Measurements from ENCODE around the gene PDCD2L. TPM values are rescaled to one million over a fixed set of nuclear protein-coding genes. Genes with fewer than 3 reads are reported as not detected.

Gene PDCD2L
- total and polyA plus RNA-seq, 7 donors = 12.3 to 30.2 (median 20.0) TPM

DNA sequence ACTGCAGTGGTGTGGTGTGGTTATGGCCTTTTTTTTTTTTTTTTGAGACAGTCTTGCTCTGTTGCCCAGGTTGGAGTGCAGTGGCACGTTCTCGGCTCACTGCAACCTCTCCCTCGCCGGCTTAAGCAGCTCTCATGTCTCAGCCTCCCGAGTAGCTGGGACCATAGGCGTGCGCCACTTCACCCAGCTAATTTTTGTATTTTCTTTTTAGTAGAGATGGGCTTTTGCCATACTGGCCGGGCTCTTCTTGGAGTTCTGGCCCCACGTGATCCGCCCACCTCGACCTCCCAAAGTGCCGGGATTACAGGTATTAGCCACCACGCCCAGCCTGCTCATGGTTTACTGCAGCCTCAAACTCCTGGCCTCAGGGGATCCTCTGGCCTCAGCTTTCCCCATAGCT, 7.0 kb downstream of the PDCD2L start:
- H3K4me1 ChIP-seq = no peaks in the 10 kb centered on the region
- no peak for ATAC-seq
- H3K27me3 ChIP-seq (ENCODE audit: insufficient read depth in 3 of 3, low read length in 2 of 3) = no peaks in the 10 kb centered on the region
- TF ChIP-seq, protein P1, sequence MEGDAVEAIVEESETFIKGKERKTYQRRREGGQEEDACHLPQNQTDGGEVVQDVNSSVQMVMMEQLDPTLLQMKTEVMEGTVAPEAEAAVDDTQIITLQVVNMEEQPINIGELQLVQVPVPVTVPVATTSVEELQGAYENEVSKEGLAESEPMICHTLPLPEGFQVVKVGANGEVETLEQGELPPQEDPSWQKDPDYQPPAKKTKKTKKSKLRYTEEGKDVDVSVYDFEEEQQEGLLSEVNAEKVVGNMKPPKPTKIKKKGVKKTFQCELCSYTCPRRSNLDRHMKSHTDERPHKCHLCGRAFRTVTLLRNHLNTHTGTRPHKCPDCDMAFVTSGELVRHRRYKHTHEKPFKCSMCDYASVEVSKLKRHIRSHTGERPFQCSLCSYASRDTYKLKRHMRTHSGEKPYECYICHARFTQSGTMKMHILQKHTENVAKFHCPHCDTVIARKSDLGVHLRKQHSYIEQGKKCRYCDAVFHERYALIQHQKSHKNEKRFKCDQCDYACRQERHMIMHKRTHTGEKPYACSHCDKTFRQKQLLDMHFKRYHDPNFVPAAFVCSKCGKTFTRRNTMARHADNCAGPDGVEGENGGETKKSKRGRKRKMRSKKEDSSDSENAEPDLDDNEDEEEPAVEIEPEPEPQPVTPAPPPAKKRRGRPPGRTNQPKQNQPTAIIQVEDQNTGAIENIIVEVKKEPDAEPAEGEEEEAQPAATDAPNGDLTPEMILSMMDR (IDR thresholded peaks at IDR 0.05) = no peak
- 97 to 99% (median 98%) methylated on average over 13 of the region's 13 CpGs for WGBS, 3 donors
- DNase-seq = no peak
- no peak overlapping the region for H3K27ac ChIP-seq
- peaks cover 0 to 78% of the 10 kb centered on the region in 2 donors for H3K36me3 ChIP-seq (ENCODE audit: insufficient read depth in 1 of 2, low read depth in 1 of 2)
- intact Hi-C loops (cut with DNase I) = no loop called here
- no peak overlapping the region for H3K4me3 ChIP-seq
- H3K9me3 ChIP-seq = no peaks in the 10 kb centered on the region

DNA sequence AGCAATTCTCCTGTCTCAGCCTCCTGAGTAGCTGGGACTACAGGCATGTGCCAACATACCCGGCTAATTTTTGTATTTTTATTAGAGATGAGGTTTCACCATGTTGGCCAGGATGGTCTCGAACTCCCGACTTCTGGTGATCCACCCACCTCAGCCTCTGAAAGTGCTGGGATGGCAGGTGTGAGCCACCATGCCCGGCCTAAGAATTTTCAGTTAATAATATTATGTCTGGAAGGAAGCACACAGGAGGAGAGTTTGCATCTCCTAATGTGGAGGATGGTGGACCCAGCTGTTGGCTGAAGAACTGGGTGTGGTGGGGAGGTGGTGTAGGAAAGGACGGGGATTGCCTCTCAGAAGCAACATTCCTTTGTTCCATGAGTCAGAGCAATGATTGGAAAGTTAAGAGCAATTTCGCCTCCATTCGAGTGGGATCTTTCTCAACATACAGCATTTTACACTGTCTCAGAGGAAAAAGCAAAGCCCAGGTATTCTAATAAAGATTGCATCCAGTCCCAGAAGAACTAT, 11.9 kb downstream of the PDCD2L start:
- Histone ChIP-seq H3K4me3 (no peak overlapping the region), H3K36me3 (ENCODE audit: insufficient read depth in 1 of 2, low read depth in 1 of 2) (peaks cover 0 to 71% of the 10 kb centered on the region in 2 donors), H3K9me3 (no peaks in the 10 kb centered on the region), H3K4me1 (no peaks in the 10 kb centered on the region), H3K27me3 (ENCODE audit: insufficient read depth in 3 of 3, low read length in 2 of 3) (no peaks in the 10 kb centered on the region), H3K27ac (no peak overlapping the region)
- WGBS, 3 donors = 95 to 97% (median 96%) methylated on average over 7 of the region's 7 CpGs
- TF ChIP-seq, protein P1 (IDR thresholded peaks at IDR 0.05) = no peak
- intact Hi-C loops (cut with DNase I) = no loop called here
- DNase-seq (no peak), ATAC-seq (no peak)

DNA sequence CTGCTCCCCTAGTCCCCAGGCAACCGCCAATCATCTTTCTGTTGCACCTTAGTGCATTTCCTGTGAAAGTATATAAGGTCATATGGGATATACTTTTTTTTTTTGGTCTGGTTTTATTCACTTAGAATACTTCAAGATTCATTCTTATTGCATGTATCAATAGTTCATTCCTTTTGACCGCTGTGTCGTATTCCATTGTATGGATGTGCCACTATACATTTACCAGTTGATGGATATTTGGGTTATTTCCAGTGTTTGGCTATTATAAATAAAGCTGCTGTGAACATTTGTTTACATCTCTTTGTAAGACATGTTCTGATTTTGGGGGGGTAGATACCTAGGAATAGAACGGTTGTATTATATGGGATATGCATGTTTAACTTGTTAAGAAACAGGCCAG, 14.1 kb downstream of the PDCD2L start:
- Histone ChIP-seq H3K4me1 (no peaks in the 10 kb centered on the region), H3K27ac (no peak overlapping the region), H3K36me3 (ENCODE audit: insufficient read depth in 1 of 2, low read depth in 1 of 2) (peaks cover 0 to 75% of the 10 kb centered on the region in 2 donors), H3K27me3 (ENCODE audit: insufficient read depth in 3 of 3, low read length in 2 of 3) (no peaks in the 10 kb centered on the region), H3K4me3 (no peak overlapping the region), H3K9me3 (no peaks in the 10 kb centered on the region)
- ATAC-seq = no peak
- no peak for DNase-seq
- intact Hi-C loops (cut with DNase I) = no loop called here
- 95 to 97% (median 95%) methylated on average over 4 of the region's 4 CpGs for WGBS, 3 donors
- TF ChIP-seq, protein P1 (IDR thresholded peaks at IDR 0.05) = no peak

GRCh38 chr19:34426096-34426661, 22.0 kb downstream of the PDCD2L start:
- 87 to 89% (median 88%) methylated on average over 8 of the region's 8 CpGs for WGBS, 3 donors
- intact Hi-C loops (cut with DNase I) = loop anchor here in 1 of 2 donors (5.0 kb wide), 1 partner anchor 59 kb away; the partner anchor contains the start of gene GPI

More at GRCh38 chr19:34426096-34426661, 22.0 kb downstream of the PDCD2L start:
- Histone ChIP-seq H3K27me3 (ENCODE audit: insufficient read depth in 3 of 3, low read length in 2 of 3) (no peaks in the 10 kb centered on the region), H3K4me3 (no peak overlapping the region), H3K4me1 (peaks cover 16% of the 10 kb centered on the region), H3K27ac (no peak overlapping the region), H3K36me3 (ENCODE audit: insufficient read depth in 1 of 2, low read depth in 1 of 2) (peaks cover 2 to 47% of the 10 kb centered on the region in 2 donors), H3K9me3 (no peaks in the 10 kb centered on the region)
- no peak for ATAC-seq
- no peak for DNase-seq
- TF ChIP-seq, protein P1 (IDR thresholded peaks at IDR 0.05) = no peak

Measured in psoas muscle (tissue), 8 donors.